Ascending aorta (tissue), 2 donors: ENCODE measurements around the gene RASSF5. TPM values are rescaled to one million over a fixed set of nuclear protein-coding genes. Genes with fewer than 3 reads are reported as not detected.
A peak's percentile ranks its signal among the peaks of the same experiment; 100 is the strongest.

Experiments
- DNase-seq, 2 donors: peaks; one replicate each; pipeline ENCODE4 v3.0.0-alpha.2; 2019; ENCODE audit warnings: low spot score in 2 of 2
- H3K27ac ChIP-seq, 2 donors: fragments of 200-600 bp; sonication (generic); one replicate each; pipeline ENCODE4 v1.5.1; 2016 to 2017; ENCODE audit warnings: mild to moderate bottlenecking in 1 of 2
- H3K27me3 ChIP-seq: fragments of 200-600 bp; sonication (generic); one replicate; pipeline ENCODE4 v1.5.1; 2017
- H3K36me3 ChIP-seq, 2 donors: fragments of 200-600 bp; sonication (generic); one replicate each; pipeline ENCODE4 v1.5.1; 2016
- H3K4me1 ChIP-seq, 2 donors: fragments of 200-600 bp; sonication (generic); one replicate each; pipeline ENCODE4 v1.5.1; 2016 to 2017; ENCODE audit warnings: mild to moderate bottlenecking in 1 of 2
- H3K4me3 ChIP-seq, 2 donors: fragments of 200-600 bp; sonication (generic); one replicate each; pipeline ENCODE4 v1.5.1; 2016 to 2017; ENCODE audit warnings: mild to moderate bottlenecking in 1 of 2
- H3K9me3 ChIP-seq, 2 donors: fragments of 200-600 bp; sonication (generic); one replicate each; pipeline ENCODE4 v1.5.1; 2016
- CTCF ChIP-seq, 3 experiments: fragments of 200-600 bp in 2 of 3; fragments of 450-650 bp in 1 of 3; sonication (generic) in 2 of 3; IDR thresholded peaks; one replicate each; pipeline ENCODE4 v1.5.1; 2016 to 2019; ENCODE audit warnings: antibody characterized with exemption in 3 of 3, mild to moderate bottlenecking in 1 of 3, moderate library complexity in 1 of 3
- intact Hi-C: fragments of 100-400 bp; cut with DNase I; formaldehyde crosslinking; loops from one replicate; pipeline ENCODE4 v1.15.1; 2023
- total RNA-seq: library from RNA; depleted of rRNA; stranded (reverse); fragments of >200 nt; gene quantifications from one replicate; pipeline ENCODE4 v1.1.0, GENCODE V29; 2016

RASSF5 gene
- total RNA-seq, 1 donor from 2014 or later, result 8.9 TPM

- intact Hi-C loops, result loop anchor here (2.0 to 10.0 kb wide), 3 partner anchors 51 to 417 kb away; partner anchors contain the start of genes MAPKAPK2 and YOD1
- TF ChIP-seq CTCF (IDR thresholded peaks at IDR 0.05), result no peak
- DNase-seq, result no peak
- H3K27me3 ChIP-seq, result no peaks in the 10 kb centered on the region
- H3K27ac ChIP-seq, result peak overlapping the region in 1 of 2 donors; percentile 5
- H3K36me3 ChIP-seq, result no peaks in the 10 kb centered on the region
- peaks cover 0 to 22% of the 10 kb centered on the region in 2 donors for H3K4me1 ChIP-seq
- H3K4me3 ChIP-seq, result no peak overlapping the region
- no peaks in the 10 kb centered on the region for H3K9me3 ChIP-seq
These were observed 126.4 kb downstream of the RASSF5 start for GRCh38 chr1:206633708-206634121.

- TF ChIP-seq CTCF (IDR thresholded peaks at IDR 0.05), result peak; percentile 75 to 82 (median 76)
- H3K9me3 ChIP-seq, result no peaks in the 10 kb centered on the region
- no peaks in the 10 kb centered on the region for H3K36me3 ChIP-seq
- H3K27ac ChIP-seq, result peak overlapping the region; percentile 77 to 79
- DNase-seq, result peak; percentile 67 to 97
- peak overlapping the region; percentile 80 to 83 for H3K4me3 ChIP-seq
- intact Hi-C loops, result loop anchor here (1.0 to 10.0 kb wide), 7 partner anchors 22 to 416 kb away; partner anchors contain the start of genes EIF2D, MAPKAPK2 and YOD1
- peaks cover 0 to 22% of the 10 kb centered on the region in 2 donors for H3K4me1 ChIP-seq
- no peaks in the 10 kb centered on the region for H3K27me3 ChIP-seq
These were observed 127.2 kb downstream of the RASSF5 start for GRCh38 chr1:206634365-206635079.

GRCh38 chr1:206635080-206635977, 128.0 kb downstream of the RASSF5 start, which contains the start of gene DYRK3:
Gene DYRK3, plus strand, starts transcription at chr1:206635536. Its CDS starts 168 bp downstream, at chr1:206635704.
- H3K27me3 ChIP-seq, result no peaks in the 10 kb centered on the region
- no peaks in the 10 kb centered on the region for H3K9me3 ChIP-seq
- no peak for TF ChIP-seq CTCF (IDR thresholded peaks at IDR 0.05)
- H3K4me3 ChIP-seq, result peak within 1 kb of the TSS; percentile 80 to 83
- H3K36me3 ChIP-seq, result peaks cover 0 to 3% of the 10 kb centered on the region in 2 donors
- peak; percentile 71 to 96 for DNase-seq
- peak within 1 kb of the TSS; percentile 77 to 79 for H3K27ac ChIP-seq
- peaks cover 0 to 22% of the 10 kb centered on the region in 2 donors for H3K4me1 ChIP-seq
- intact Hi-C loops, result loop anchor here (1.0 to 10.0 kb wide), 7 partner anchors 23 to 415 kb away; partner anchors contain the start of genes EIF2D, MAPKAPK2 and YOD1

GRCh38 chr1:206635978-206636345, 128.6 kb downstream of the RASSF5 start:
- H3K36me3 ChIP-seq, result peaks cover 0 to 3% of the 10 kb centered on the region in 2 donors
- H3K4me3 ChIP-seq, result peak overlapping the region; percentile 80 to 83
- intact Hi-C loops, result loop anchor here (1.0 to 10.0 kb wide), 7 partner anchors 24 to 415 kb away; partner anchors contain the start of genes EIF2D, MAPKAPK2 and YOD1
- no peak for TF ChIP-seq CTCF (IDR thresholded peaks at IDR 0.05)
- H3K9me3 ChIP-seq, result no peaks in the 10 kb centered on the region
- H3K27me3 ChIP-seq, result no peaks in the 10 kb centered on the region
- DNase-seq, result no peak
- H3K27ac ChIP-seq, result peak overlapping the region; percentile 77 to 79
- H3K4me1 ChIP-seq, result peaks cover 0 to 22% of the 10 kb centered on the region in 2 donors

GRCh38 chr1:206636671-206637070, 129.3 kb downstream of the RASSF5 start:
- Histone ChIP-seq H3K4me1 (peaks cover 0 to 22% of the 10 kb centered on the region in 2 donors), H3K9me3 (no peaks in the 10 kb centered on the region), H3K36me3 (peaks cover 0 to 3% of the 10 kb centered on the region in 2 donors), H3K27ac (peak overlapping the region; percentile 77 to 79), H3K27me3 (no peaks in the 10 kb centered on the region), H3K4me3 (peak overlapping the region; percentile 80 to 83)
- intact Hi-C loops, result loop anchor here (10.0 kb wide), 1 partner anchor 168 kb away; no protein-coding TSS in a partner anchor
- DNase-seq, result no peak
- TF ChIP-seq CTCF (IDR thresholded peaks at IDR 0.05), result no peak
